Stimulated activated CD8-positive, alpha-beta memory T cell treated with anti-CD3 and anti-CD28 coated beads, Interleukin-7, amount 100 ng/mL, for 4 hours (primary cell): Measurements from ENCODE around the gene KRTAP9-1.
"Not testable (repeated sequence)": the region's sequence is repeated elsewhere in the genome, so short reads cannot be mapped to it uniquely, and the experiment has no call there.

Experiments used
- DNase-seq, 2 donors: peaks; one replicate each; pipeline ENCODE4 v3.0.0-alpha.2; 2020; ENCODE audit warnings: low read depth in 2 of 2

KRTAP9-1 gene

DNA sequence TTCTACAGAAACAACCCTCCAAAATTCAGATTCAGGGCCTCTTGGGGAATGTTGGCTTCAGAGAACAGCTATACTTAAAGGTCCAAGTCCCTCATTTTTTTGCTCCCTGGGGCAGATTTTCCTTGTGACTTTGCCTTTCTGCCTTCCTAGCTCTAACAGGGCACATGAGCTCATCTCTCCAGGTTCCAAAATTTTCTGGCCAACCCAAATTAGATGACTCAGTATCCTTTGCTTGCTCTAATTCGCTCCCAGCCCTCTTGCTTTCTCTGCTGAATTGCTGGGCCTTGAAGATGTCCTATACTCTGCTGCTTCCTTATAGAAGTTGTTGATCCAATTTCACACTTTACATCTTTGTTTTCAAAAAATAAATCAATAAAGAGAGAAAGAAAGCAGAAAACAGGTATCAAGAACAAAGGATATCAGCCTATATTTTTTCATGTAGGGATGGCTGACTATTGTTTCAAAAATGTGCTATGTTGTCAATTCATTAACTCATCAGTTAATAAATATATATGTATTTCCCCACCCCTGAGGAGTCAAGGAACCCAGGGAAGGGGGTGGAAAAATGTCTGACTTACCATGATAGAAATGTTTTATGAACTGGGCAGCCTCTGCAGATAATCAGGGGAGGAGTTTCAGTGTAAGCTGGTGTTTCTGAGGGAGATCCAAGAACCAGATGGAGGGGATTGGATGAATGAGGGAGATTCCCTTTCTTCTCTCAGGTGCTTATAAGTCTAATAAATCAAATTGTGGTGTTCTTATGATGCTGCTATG is 10.7 kb upstream of the KRTAP9-1 start:
- DNase-seq: no peak

DNA sequence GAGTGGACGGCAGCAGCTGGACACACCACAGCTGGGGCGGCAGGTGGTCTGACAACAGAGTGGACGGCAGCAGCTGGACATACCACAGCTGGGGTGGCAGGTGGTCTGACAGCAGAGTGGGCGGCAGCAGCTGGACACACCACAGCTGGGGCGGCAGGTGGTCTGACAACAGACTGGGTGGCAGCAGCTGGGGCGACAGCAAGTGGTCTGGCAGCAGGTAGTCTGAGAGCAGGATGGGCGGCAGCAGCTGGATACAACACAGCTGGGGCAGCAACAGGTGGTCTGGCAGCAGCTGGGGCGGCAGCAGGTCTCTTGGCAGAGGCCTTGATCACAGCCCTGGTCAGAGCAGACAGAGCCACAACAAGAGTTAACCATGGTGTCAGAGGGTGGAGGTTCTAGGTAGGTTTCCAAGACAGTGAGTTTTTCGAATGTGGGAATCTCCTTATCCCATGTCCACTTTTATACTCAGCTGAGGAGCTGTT is 5.2 kb upstream of the KRTAP9-1 start, which contains the start of gene KRTAP4-1:
KRTAP4-1 (minus strand) TSS at position 432 of the 482 bp plus-strand sequence; CDS start at position 375, 57 bp downstream.
- no peak for DNase-seq

DNA sequence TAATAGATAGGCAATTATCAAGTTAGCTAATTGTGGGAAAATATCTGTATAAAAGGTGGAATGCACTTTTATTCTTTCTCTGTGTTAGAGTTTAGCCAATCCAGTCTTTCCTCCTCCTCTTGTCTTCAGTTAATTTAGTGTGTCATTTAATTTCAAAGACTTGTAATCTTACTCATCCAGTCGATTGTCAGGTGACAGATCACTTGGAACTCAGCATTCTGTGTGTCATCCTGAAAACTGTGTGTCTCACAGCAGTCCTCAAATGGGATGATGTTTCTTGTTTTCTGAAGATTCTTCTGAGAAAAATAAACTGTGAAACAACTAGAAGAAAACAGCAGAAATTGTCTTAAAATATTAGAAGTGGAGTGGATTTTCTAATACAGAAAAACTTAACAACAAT is 4.7 kb upstream of the KRTAP9-1 start:
- DNase-seq: no peak

DNA sequence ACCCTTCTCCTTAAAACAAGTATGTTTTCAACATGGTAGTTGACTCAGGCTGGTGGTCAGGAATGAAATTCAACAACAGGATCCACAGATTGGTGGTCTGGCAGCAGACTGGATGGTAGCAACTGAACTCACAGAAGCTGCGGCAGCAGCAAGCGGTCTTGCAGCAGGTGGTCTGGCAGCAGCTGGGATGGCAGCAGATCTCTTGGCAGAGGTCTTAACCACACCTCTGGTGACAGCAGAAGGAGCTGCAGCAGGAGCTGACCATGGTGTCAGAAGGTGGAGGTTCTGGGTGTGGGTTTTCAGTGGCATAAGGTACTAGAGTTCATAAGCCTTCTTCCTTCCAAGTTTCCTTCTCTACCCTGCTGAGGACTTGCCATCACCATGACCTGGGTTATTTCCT is 2.8 kb upstream of the KRTAP9-1 start:
- DNase-seq: no peak

DNA sequence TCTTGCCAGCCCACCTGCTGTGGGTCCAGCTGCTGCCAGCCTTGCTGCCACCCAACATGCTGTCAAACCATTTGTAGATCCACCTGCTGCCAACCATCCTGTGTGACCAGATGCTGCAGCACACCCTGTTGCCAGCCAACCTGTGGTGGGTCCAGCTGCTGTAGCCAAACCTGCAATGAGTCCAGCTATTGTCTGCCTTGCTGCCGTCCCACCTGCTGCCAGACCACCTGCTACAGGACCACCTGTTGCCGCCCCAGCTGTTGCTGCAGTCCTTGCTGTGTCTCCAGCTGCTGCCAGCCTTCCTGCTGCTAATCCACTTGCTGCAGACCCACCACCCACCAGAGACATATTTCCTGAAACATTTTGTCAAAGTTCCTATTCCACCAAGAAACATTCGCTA is 641 bp downstream of the KRTAP9-1 start:
- no peak for DNase-seq

DNA sequence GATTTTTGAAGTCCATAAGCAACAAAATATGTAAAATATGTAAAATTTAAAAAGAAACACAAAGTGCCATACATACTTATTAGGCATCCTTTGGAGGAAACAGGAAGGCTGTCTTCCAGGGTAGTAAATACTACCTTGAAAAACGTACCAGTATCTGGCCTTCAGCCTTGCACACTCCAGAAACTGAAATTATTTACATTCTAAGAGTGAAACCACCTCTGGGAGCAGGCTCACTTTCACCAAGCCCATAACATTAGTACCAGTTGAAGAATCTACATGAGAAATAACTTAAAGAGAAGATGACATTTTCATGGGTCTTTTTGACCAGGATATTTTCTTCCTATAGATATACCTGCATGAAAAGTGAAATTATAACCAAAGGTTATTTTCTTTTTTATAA is 6.4 kb downstream of the KRTAP9-1 start:
- no peak for DNase-seq

DNA sequence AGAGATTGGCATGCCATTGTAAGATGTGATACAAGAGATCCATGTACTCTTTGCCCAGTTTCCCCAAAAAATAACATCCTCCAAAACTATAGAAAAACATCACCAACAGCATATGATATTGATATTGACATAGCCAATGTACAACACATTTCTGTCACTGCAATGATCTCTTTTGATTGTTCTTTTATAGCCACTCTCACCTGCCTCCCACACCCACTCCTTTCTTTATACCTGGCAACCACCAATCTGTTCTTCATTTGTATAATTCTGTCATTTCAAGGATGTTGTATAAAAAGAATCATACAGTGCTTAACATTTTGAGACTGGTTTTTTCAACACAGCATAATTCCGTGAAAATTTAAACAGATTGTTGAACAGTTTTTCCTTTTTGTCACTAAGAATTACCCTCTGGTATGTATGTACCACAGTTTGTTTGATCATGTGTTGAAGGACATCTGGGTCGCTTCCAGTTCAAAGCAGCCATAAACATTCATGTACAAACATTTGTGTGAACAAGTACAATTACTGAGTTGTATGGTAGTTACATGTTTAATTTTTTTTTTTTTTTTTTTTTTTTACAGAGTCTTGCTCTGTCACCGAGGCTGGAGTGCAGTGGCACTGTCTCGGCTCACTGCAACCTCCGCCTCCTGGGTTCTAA is 9.9 kb downstream of the KRTAP9-1 start:
- DNase-seq: no peak

DNA sequence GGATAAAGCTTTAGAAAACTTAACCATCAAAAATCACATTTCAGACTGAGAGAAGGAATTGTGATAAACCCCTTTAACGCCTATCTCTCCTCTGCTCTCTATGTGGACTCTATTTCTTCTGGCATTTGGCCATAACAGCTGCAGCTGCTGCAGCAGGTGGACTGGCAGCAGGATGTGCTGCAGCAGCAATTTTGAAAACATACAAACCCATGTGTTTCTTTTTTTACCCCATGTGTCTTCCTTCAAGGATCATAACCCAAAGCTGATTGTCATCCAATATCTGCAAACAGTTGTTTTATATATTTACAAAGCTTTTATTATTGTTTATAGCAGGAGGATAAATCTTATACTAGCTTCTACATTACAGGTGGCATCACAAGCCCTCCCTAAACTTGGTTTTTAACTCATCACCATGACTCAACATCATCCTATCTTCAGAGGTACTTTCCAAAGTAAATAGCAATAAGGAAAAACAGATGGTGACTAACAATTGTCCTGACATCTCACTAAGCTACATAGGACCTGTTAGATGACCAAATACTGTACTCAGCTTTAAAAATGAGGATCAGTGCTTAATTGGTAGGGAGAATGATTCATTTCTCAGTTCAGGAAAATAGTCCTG is 22.3 kb downstream of the KRTAP9-1 start:
- DNase-seq: no peak

DNA sequence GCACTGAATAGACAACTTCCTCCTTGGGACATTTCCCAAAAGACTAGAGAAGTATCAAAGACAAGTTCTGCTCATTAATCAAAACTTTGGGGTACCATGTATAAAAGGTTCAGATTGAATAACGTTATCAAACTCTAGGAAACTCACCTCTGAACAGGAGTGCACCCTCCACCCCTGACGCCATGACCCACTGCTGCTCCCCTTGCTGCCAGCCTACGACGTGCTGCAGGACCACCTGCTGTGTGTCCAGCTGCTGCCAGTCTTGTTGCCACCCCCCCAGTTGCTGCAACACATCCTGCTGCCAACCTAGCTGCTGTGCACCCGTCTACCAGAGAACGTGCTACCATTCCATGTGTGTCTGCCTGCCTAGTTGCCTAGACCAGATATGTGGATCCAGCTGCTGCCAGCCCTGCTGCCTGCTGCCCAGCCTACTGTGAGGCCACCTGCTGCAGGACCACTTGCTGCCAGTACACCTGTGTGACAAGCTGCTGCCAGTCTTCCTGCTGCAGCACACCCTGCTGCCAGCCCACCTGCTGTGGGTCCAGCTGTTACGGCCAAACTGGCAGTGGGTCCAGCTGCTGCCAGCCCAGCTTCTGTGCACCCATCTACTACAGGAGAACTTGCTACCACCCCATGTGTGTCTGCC is 23.0 kb downstream of the KRTAP9-1 start:
- DNase-seq: no peak

DNA sequence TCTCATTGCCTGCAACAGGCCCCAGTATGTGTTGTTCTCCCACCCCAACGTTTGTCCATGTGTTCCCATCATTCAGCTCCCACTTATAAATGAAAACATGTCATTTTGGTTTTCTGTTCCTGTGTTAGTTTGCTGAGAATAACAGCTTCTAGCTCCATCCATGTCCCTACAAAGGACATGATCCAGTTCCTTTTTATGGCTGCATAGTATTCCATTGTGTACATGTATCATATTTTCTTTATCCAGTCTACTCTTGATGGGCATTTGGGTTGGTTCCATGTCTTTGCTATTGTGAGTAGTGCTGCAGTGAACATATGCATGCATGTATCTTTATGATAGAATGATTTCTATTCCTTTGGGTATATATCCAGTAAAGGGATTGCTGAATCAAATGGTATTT is 26.0 kb downstream of the KRTAP9-1 start:
- no peak for DNase-seq

DNA sequence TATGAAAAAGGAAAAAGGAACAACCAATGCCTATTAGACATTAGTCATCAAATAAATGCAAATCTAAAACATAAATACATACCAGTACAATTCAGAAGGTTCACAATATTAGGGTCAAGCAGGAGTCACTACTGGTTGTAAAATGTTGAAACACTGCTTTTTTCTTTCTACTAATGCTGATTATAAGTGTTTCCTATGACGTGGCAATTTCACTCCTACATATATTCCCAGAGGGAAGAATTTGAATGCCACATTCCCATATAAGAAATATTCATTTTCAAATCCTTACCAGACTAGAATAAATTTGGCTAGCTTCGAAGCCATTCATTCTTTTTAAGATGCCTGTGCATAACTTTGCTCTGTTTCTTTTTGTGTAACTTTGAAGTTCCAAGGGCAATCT is 34.1 kb downstream of the KRTAP9-1 start:
- DNase-seq: no peak

DNA sequence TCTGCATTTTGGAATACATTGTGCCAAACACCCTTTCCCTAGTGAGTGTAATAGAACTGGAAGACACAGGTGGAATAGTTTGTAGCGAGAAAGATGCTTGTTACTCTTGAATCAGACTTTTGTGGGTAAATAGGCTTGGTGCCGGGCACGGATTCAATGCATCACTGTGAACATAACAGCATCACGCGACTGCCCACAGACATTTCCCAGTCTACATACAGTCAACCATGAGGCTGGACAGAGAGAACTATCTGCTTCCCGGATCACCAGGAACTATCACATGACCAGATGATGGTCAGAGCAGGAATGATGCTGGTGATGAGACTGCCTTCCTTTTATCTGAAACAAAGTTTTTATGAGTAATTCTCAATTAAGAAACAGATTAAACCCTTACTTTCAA is 36.4 kb downstream of the KRTAP9-1 start:
- no peak for DNase-seq

DNA sequence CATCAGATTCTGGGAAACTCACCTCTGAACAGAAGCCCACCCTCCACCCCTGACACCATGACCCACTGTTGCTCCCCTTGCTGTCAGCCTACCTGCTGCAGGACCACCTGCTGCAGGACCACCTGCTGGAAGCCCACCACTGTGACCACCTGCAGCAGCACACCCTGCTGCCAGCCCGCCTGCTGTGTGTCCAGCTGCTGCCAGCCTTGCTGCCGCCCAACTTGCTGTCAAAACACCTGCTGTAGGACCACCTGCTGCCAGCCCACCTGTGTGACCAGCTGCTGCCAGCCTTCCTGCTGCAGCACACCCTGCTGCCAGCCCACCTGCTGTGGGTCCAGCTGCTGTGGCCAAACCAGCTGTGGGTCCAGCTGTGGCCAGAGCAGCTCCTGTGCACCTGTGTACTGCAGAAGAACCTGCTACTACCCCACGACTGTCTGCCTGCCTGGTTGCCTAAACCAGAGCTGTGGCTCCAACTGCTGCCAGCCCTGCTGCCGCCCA is 37.0 kb downstream of the KRTAP9-1 start, which contains the start of gene KRTAP9-2:
KRTAP9-2 (plus strand) TSS at position 51 of the 498 bp plus-strand sequence; CDS start at position 58, 7 bp downstream.
- not testable (repeated sequence) for DNase-seq

DNA sequence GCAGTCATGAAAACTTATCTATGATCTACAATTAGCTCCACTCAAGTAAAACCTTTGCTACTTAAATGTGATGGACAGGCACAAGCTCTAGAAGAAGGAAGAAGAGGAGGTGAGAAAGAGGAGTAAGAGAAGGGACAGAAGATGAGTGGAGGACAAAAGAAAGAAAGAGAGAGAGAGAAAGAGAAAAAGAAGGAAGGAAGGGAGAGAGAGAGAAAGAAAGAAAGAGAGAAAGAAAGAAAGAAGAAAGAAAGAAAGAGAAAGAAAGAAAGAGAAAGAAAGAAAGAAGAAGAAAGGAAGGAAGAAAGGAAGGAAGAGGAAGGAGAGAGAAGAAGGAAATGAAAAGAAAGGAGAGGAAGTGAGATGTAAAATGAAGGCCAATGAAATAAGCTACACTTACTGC is 40.4 kb downstream of the KRTAP9-1 start:
- no peak for DNase-seq

DNA sequence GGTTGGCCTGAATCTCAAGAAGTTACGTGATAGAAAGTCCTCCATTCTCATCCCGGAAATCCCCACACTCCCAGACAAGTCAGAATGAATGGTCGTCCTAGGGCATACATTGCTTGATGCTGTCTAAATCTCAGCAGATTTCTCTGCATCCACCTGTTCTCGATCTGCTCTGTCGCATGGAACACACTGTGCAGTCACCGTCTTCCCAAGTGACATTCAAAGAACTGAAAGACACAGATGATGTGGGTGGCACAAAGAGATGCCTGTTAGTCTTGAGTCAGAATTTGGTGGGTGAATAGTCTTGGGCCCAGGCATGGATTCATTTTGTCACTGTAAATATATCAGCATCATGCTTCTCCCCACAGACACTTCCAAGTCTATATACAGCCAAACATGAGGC is 42.0 kb downstream of the KRTAP9-1 start:
- no peak for DNase-seq

DNA sequence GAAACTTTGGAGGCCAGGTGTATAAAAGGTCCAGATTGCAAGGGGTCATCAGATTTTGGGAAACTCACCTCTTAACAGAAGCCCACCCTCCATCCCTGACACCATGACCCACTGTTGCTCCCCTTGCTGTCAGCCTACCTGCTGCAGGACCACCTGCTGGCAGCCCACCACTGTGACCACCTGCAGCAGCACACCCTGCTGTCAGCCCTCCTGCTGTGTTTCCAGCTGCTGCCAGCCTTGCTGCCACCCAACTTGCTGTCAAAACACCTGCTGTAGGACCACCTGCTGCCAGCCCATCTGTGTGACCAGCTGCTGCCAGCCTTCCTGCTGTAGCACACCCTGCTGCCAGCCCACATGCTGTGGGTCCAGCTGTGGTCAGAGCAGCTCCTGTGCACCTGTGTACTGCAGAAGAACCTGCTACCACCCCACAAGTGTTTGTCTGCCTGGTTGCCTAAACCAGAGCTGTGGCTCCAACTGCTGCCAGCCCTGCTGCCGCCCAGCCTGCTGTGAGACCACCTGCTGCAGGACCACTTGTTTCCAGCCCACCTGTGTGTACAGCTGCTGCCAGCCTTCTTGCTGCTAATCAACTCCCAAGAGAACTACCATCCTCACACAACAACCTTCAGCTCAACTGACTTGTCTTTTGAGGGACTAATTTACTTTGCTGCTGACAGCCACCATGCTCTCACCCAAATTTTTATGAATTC is 42.9 kb downstream of the KRTAP9-1 start, which contains the start of gene KRTAP9-3:
KRTAP9-3 (plus strand) TSS at position 51 of the 707 bp plus-strand sequence; CDS start at position 104, 53 bp downstream.
- DNase-seq: not testable (repeated sequence)

DNA sequence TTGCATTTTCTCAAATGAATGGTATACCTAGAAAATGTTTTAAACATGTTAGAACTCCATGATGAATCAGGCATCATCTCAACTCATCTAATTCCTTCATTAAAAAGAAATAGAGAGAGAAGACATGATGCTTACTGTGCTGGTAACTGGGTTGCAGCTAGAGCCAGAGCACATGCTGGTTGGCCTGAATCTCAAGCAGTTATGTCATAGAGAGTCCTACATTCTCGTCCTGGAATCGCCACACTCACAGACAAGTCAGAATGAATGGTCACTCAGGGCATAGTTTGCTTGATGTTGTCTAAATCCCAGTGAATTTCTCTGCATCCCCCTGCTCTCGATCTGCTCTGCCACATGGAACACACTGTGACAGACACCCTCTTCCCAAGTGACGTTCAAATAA is 47.4 kb downstream of the KRTAP9-1 start:
- DNase-seq: not testable (repeated sequence)

DNA sequence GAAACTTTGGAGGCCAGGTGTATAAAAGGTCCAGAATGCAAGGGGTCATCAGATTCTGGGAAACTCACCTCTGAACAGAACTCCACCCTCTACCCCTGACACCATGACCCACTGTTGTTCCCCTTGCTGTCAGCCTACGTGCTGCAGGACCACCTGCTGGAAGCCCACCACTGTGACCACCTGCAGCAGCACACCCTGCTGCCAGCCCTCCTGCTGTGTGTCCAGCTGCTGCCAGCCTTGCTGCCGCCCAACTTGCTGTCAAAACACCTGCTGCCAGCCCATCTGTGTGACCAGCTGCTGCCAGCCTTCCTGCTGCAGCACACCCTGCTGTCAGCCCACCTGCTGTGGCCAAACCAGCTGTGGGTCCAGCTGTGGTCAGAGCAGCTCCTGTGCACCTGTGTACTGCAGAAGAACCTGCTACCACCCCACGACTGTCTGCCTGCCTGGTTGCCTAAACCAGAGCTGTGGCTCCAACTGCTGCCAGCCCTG is 48.3 kb downstream of the KRTAP9-1 start, which contains the start of gene KRTAP9-8:
KRTAP9-8 (plus strand) TSS at position 51 of the 489 bp plus-strand sequence; CDS start at position 104, 53 bp downstream.
- DNase-seq: not testable (repeated sequence)
